Measurements from ENCODE around the gene ADAMTSL4. TPM values are rescaled to one million over a fixed set of nuclear protein-coding genes. Genes with fewer than 3 reads are reported as not detected.

The ADAMTSL4 gene
- total and polyA plus RNA-seq, 2 donors (not counting 3 experiments of a cell fraction or from before 2014, with no cell fraction given): 0.73 to 1.0 TPM

- no peak overlapping the region for H3K27ac ChIP-seq (ENCODE audit: insufficient read depth, low read depth, low read length)
- no peak overlapping the region for H2AFZ ChIP-seq (ENCODE audit: low read depth, low read length)
- no peaks in the 10 kb centered on the region for H3K9me3 ChIP-seq (replicated peaks; ENCODE audit: control insufficient read depth, insufficient read depth, low read length)
- POLR2A ChIA-PET: interaction anchor here (0.6 to 1.3 kb wide), 3 partner anchors 28 to 461 kb away, joined by 5 to 7 read pairs (median 5); partner anchors contain the start of gene MCL1
- H3K9me1 ChIP-seq (replicated peaks; ENCODE audit: control insufficient read depth, extremely low read depth, insufficient read depth, low read length): no peaks in the 10 kb centered on the region
- no peak overlapping the region for H3K4me2 ChIP-seq (ENCODE audit: insufficient read depth, low read length)
- TF ChIP-seq FOS (IDR thresholded peaks at IDR 0.05; ENCODE audit: borderline replicate concordance, insufficient read depth, low read length) (no peak), POLR2A (IDR thresholded peaks at IDR 0.05; ENCODE audit: low read depth, low read length) (no peak), MYC (IDR thresholded peaks at IDR 0.05; ENCODE audit: low read depth, low read length) (no peak), EZH2 (IDR thresholded peaks at IDR 0.05; ENCODE audit: borderline replicate concordance, low read depth, low read length, severe bottlenecking) (no peak), JUN (IDR thresholded peaks at IDR 0.05; ENCODE audit: borderline replicate concordance, insufficient read depth, insufficient read length, low read depth) (no peak), CTCF (IDR thresholded peaks at IDR 0.05; ENCODE audit: extremely low read depth in 1 of 2, insufficient read depth in 1 of 2, low read depth in 1 of 2, low read length in 2 of 2) (no peak), POLR2AphosphoS5 (IDR thresholded peaks at IDR 0.05; ENCODE audit: insufficient read depth, low read depth, low read length) (no peak), GATA2 (IDR thresholded peaks at IDR 0.05; ENCODE audit: insufficient read depth, insufficient read length, low read depth, low read length) (no peak)
- TF ChIP-seq, protein P1, sequence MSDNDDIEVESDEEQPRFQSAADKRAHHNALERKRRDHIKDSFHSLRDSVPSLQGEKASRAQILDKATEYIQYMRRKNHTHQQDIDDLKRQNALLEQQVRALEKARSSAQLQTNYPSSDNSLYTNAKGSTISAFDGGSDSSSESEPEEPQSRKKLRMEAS (IDR thresholded peaks at IDR 0.05; ENCODE audit: insufficient read depth, insufficient read length): no peak
- peaks cover 22% of the 10 kb centered on the region for H3K4me1 ChIP-seq (ENCODE audit: control insufficient read depth, extremely low read depth, insufficient read depth, low read length)
- CTCF ChIA-PET: interaction anchor here (1.0 to 2.1 kb wide), 4 partner anchors 9 to 295 kb away, joined by 3 to 17 read pairs (median 6); no protein-coding TSS in a partner anchor
- FAIRE-seq (no peak), DNase-seq (ENCODE audit: low read depth, low spot score) (no peak)
- H3K4me3 ChIP-seq (replicated peaks in 1 of 3; ENCODE audit: insufficient read depth in 1 of 3, low read depth in 1 of 3, low read length in 3 of 3): no peak overlapping the region
- H3K36me3 ChIP-seq (ENCODE audit: control insufficient read depth in 2 of 2, extremely low read depth in 1 of 2, insufficient read depth in 2 of 2, low read length in 2 of 2): peaks cover 0 to 4% of the 10 kb centered on the region in 2 experiments
- dilution Hi-C loops (cut with MboI; ENCODE audit: extremely low pct_ligation_motif_present, low sequenced_read_pairs) (no loop called here), intact Hi-C loops (cut with micrococcal nuclease) (no loop called here)
- no peaks in the 10 kb centered on the region for H3K79me2 ChIP-seq (ENCODE audit: control insufficient read depth, insufficient read depth, low read length)
- no peaks in the 10 kb centered on the region for H4K20me1 ChIP-seq (replicated peaks; ENCODE audit: control insufficient read depth, extremely low read depth, insufficient read depth, low read length)
- no peak overlapping the region for H3K9ac ChIP-seq (replicated peaks; ENCODE audit: extremely low read depth, insufficient read depth, low read length)
- no peaks in the 10 kb centered on the region for H3K27me3 ChIP-seq (ENCODE audit: control insufficient read depth in 2 of 2, insufficient read depth in 2 of 2, low read length in 2 of 2)
- BruUV-seq (replicated peaks): no TSS peak
Observed at GRCh38 chr1:150551051-150551783, 2.0 kb downstream of the ADAMTSL4 start.
